Activated CD4-positive, alpha-beta memory T cell treated with anti-CD3 and anti-CD28 coated beads for 36 hours (primary cell): ENCODE results near the gene NFIX. TPM values are rescaled to one million over a fixed set of nuclear protein-coding genes. Genes with fewer than 3 reads are reported as not detected.

Experiments used
- CTCF ChIA-PET: fragments of 350-600 bp; sonication (Branson Sonifier 250); formaldehyde crosslinking; loops from one replicate; lab custom pipeline; 2021; ENCODE audit warnings: antibody characterized with exemption, inconsistent platforms; lab: Charles Lee
- POLR2A ChIA-PET: fragments of 350-600 bp; sonication (Branson Sonifier 250); formaldehyde crosslinking; loops from one replicate; lab custom pipeline; 2021; ENCODE audit warnings: antibody characterized with exemption; lab: Charles Lee
- DNase-seq: peaks from one replicate; pipeline ENCODE4 v3.0.0-alpha.2; 2020
- H3K27ac Mint-ChIP-seq: one replicate; pipeline ENCODE4 v1.8.0; 2021; ENCODE audit warnings: mixed read lengths
- H3K27me3 Mint-ChIP-seq: one replicate; pipeline ENCODE4 v1.8.0; 2021; ENCODE audit warnings: mixed read lengths
- H3K36me3 Mint-ChIP-seq: one replicate; pipeline ENCODE4 v1.8.0; 2021; ENCODE audit warnings: mixed read lengths
- H3K4me1 Mint-ChIP-seq: one replicate; pipeline ENCODE4 v1.8.0; 2021; ENCODE audit warnings: low read depth, mixed read lengths
- H3K4me3 Mint-ChIP-seq: one replicate; pipeline ENCODE4 v1.8.0; 2021; ENCODE audit warnings: mild to moderate bottlenecking, mixed read lengths
- H3K9me3 Mint-ChIP-seq: one replicate; pipeline ENCODE4 v1.8.0; 2021; ENCODE audit warnings: mixed read lengths
- intact Hi-C: fragments of 100-400 bp; cut with micrococcal nuclease; formaldehyde crosslinking; loops from one replicate; pipeline ENCODE4 v1.15.1; 2023
- total RNA-seq, 2 experiments: library from RNA; stranded (reverse); gene quantifications; one replicate each; pipeline ENCODE4 v1.2.3, GENCODE V29; 2021

Gene NFIX
- total RNA-seq, 2 experiments from 2014 or later = 1.6 to 2.0 TPM

- Mint-ChIP-seq H3K4me3 (no peak overlapping the region), H3K36me3 (no peaks in the 10 kb centered on the region)
- intact Hi-C loops = loop anchor here (2.0 to 5.0 kb wide), 2 partner anchors 31 to 59 kb away; no protein-coding TSS in a partner anchor
These were observed 96.3 kb downstream of the NFIX start for GRCh38 chr19:13091400-13092157.

GRCh38 chr19:13092158-13092543 lies 96.9 kb downstream of the NFIX start:
- H3K36me3 Mint-ChIP-seq = no peaks in the 10 kb centered on the region
- ChIA-PET POLR2A (no interaction called here), CTCF (interaction anchor here (3.9 to 8.1 kb wide), 3 partner anchors 32 to 125 kb away, joined by 24 to 182 read pairs (median 107); partner anchors contain the start of gene DAND5)
- no peaks in the 10 kb centered on the region for H3K9me3 Mint-ChIP-seq
- no peak overlapping the region for H3K27ac Mint-ChIP-seq
- no peak overlapping the region for H3K4me3 Mint-ChIP-seq
- H3K4me1 Mint-ChIP-seq = peaks cover 17% of the 10 kb centered on the region
- H3K27me3 Mint-ChIP-seq = peaks cover 15% of the 10 kb centered on the region
- intact Hi-C loops = loop anchor here (2.0 to 5.0 kb wide), 2 partner anchors 31 to 60 kb away; no protein-coding TSS in a partner anchor
- no peak for DNase-seq

More at GRCh38 chr19:13091400-13092157, 96.3 kb downstream of the NFIX start:
- H3K27ac Mint-ChIP-seq = no peak overlapping the region
- CTCF ChIA-PET = interaction anchor here (3.9 to 8.1 kb wide), 3 partner anchors 32 to 125 kb away, joined by 24 to 182 read pairs (median 107); partner anchors contain the start of gene DAND5
- POLR2A ChIA-PET = no interaction called here
- H3K27me3 Mint-ChIP-seq = peaks cover 12% of the 10 kb centered on the region
- H3K9me3 Mint-ChIP-seq = no peaks in the 10 kb centered on the region
- H3K4me1 Mint-ChIP-seq = peaks cover 14% of the 10 kb centered on the region
- DNase-seq = no peak

- no peak overlapping the region for H3K4me3 Mint-ChIP-seq
- peaks cover 19% of the 10 kb centered on the region for H3K4me1 Mint-ChIP-seq
- H3K27ac Mint-ChIP-seq = no peak overlapping the region
- no peaks in the 10 kb centered on the region for H3K9me3 Mint-ChIP-seq
- DNase-seq = no peak
- H3K36me3 Mint-ChIP-seq = no peaks in the 10 kb centered on the region
- POLR2A ChIA-PET = no interaction called here
- CTCF ChIA-PET = interaction anchor here (1.0 to 8.1 kb wide), 7 partner anchors 12 to 138 kb away, joined by 3 to 182 read pairs (median 12); partner anchors contain the start of gene DAND5
- intact Hi-C loops = loop anchor here (1.0 to 5.0 kb wide), 3 partner anchors 32 to 114 kb away; no protein-coding TSS in a partner anchor
- H3K27me3 Mint-ChIP-seq = peaks cover 17% of the 10 kb centered on the region
These were observed 97.4 kb downstream of the NFIX start for GRCh38 chr19:13092606-13093235.

GRCh38 chr19:13093407-13094105 lies 98.3 kb downstream of the NFIX start:
- ChIA-PET POLR2A (interaction anchor here (2.0 kb wide), 1 partner anchor 115 kb away, joined by 8 read pairs; no protein-coding TSS in a partner anchor), CTCF (interaction anchor here (0.7 to 8.1 kb wide), 36 partner anchors 9 to 496 kb away, joined by 3 to 182 read pairs (median 5); partner anchors contain the start of genes DAND5 and GCDH)
- no peak overlapping the region for H3K4me3 Mint-ChIP-seq
- peaks cover 24% of the 10 kb centered on the region for H3K4me1 Mint-ChIP-seq
- H3K36me3 Mint-ChIP-seq = no peaks in the 10 kb centered on the region
- intact Hi-C loops = loop anchor here (1.0 to 5.0 kb wide), 3 partner anchors 33 to 115 kb away; no protein-coding TSS in a partner anchor
- no peak overlapping the region for H3K27ac Mint-ChIP-seq
- no peaks in the 10 kb centered on the region for H3K9me3 Mint-ChIP-seq
- DNase-seq = peak; percentile 89
- peaks cover 20% of the 10 kb centered on the region for H3K27me3 Mint-ChIP-seq

GRCh38 chr19:13094106-13094504 lies 98.8 kb downstream of the NFIX start:
- POLR2A ChIA-PET = interaction anchor here (0.6 to 2.0 kb wide), 2 partner anchors 116 to 153 kb away, joined by 4 to 8 read pairs; no protein-coding TSS in a partner anchor
- H3K9me3 Mint-ChIP-seq = no peaks in the 10 kb centered on the region

GRCh38 chr19:13094771-13095392 lies 99.6 kb downstream of the NFIX start:
- intact Hi-C loops = loop anchor here (5.0 kb wide), 1 partner anchor 63 kb away; no protein-coding TSS in a partner anchor
- DNase-seq = no peak
- H3K4me1 Mint-ChIP-seq = peaks cover 33% of the 10 kb centered on the region
- no peak overlapping the region for H3K27ac Mint-ChIP-seq
- H3K36me3 Mint-ChIP-seq = no peaks in the 10 kb centered on the region
- ChIA-PET POLR2A (interaction anchor here (2.0 kb wide), 1 partner anchor 117 kb away, joined by 8 read pairs; no protein-coding TSS in a partner anchor), CTCF (interaction anchor here (1.0 to 8.1 kb wide), 17 partner anchors 10 to 168 kb away, joined by 3 to 182 read pairs (median 9); partner anchors contain the start of gene DAND5)
- no peak overlapping the region for H3K4me3 Mint-ChIP-seq
- H3K27me3 Mint-ChIP-seq = peaks cover 22% of the 10 kb centered on the region
- H3K9me3 Mint-ChIP-seq = no peaks in the 10 kb centered on the region

More at GRCh38 chr19:13094106-13094504, 98.8 kb downstream of the NFIX start:
- intact Hi-C loops = loop anchor here (5.0 kb wide), 1 partner anchor 62 kb away; no protein-coding TSS in a partner anchor
- DNase-seq = no peak
- no peaks in the 10 kb centered on the region for H3K36me3 Mint-ChIP-seq
- H3K4me3 Mint-ChIP-seq = no peak overlapping the region
- peaks cover 22% of the 10 kb centered on the region for H3K27me3 Mint-ChIP-seq
- CTCF ChIA-PET = interaction anchor here (0.7 to 8.1 kb wide), 35 partner anchors 9 to 496 kb away, joined by 3 to 182 read pairs (median 5); partner anchors contain the start of genes DAND5 and GCDH
- peaks cover 28% of the 10 kb centered on the region for H3K4me1 Mint-ChIP-seq
- no peak overlapping the region for H3K27ac Mint-ChIP-seq

- Mint-ChIP-seq H3K27ac (no peak overlapping the region), H3K4me3 (no peak overlapping the region), H3K36me3 (peaks cover 4% of the 10 kb centered on the region), H3K27me3 (peaks cover 22% of the 10 kb centered on the region), H3K9me3 (peaks cover 5% of the 10 kb centered on the region), H3K4me1 (peaks cover 38% of the 10 kb centered on the region)
- intact Hi-C loops = no loop called here
- ChIA-PET POLR2A (interaction anchor here (1.2 kb wide), 1 partner anchor 118 kb away, joined by 3 read pairs; no protein-coding TSS in a partner anchor), CTCF (interaction anchor here (1.0 to 8.1 kb wide), 9 partner anchors 9 to 128 kb away, joined by 4 to 182 read pairs (median 18); partner anchors contain the start of gene DAND5)
- DNase-seq = no peak
These were observed 100.1 kb downstream of the NFIX start for GRCh38 chr19:13095393-13095784.

GRCh38 chr19:13095934-13096927 lies 101.0 kb downstream of the NFIX start:
- Mint-ChIP-seq H3K36me3 (peaks cover 4% of the 10 kb centered on the region), H3K9me3 (peaks cover 5% of the 10 kb centered on the region), H3K4me1 (peaks cover 41% of the 10 kb centered on the region), H3K27ac (no peak overlapping the region), H3K27me3 (peaks cover 22% of the 10 kb centered on the region), H3K4me3 (peak overlapping the region; percentile 3)
- peak; percentile 38 for DNase-seq
- POLR2A ChIA-PET = interaction anchor here (1.2 kb wide), 1 partner anchor 119 kb away, joined by 3 read pairs; no protein-coding TSS in a partner anchor
- intact Hi-C loops = no loop called here
- CTCF ChIA-PET = interaction anchor here (1.0 to 8.1 kb wide), 7 partner anchors 9 to 129 kb away, joined by 4 to 182 read pairs (median 19); partner anchors contain the start of gene DAND5

GRCh38 chr19:13097033-13097462 lies 101.8 kb downstream of the NFIX start:
- H3K27me3 Mint-ChIP-seq = peaks cover 22% of the 10 kb centered on the region
- peaks cover 48% of the 10 kb centered on the region for H3K4me1 Mint-ChIP-seq
- H3K36me3 Mint-ChIP-seq = peaks cover 4% of the 10 kb centered on the region
- H3K4me3 Mint-ChIP-seq = peak overlapping the region; percentile 25
- ChIA-PET POLR2A (no interaction called here), CTCF (interaction anchor here (1.4 to 8.1 kb wide), 2 partner anchors 8 to 119 kb away, joined by 10 to 182 read pairs; no protein-coding TSS in a partner anchor)
- no peak for DNase-seq
- intact Hi-C loops = no loop called here
- no peak overlapping the region for H3K27ac Mint-ChIP-seq
- peaks cover 5% of the 10 kb centered on the region for H3K9me3 Mint-ChIP-seq
